HuH-7.5 (cell line): Measurements from ENCODE around the gene ZHX3.

Experiments
- DNase-seq: peaks from one replicate; pipeline ENCODE4 v3.0.0; 2011; ENCODE audit warnings: low spot score

ZHX3 gene

GRCh38 chr20:41317546-41318270 is at the start of gene ZHX3:
Gene ZHX3, minus strand, starts transcription at chr20:41317731. Its CDS starts 112,815 bp downstream, at chr20:41204916.
- DNase-seq, result peak; percentile 98

- DNase-seq, result no peak
These were observed 49.8 kb upstream of the ZHX3 start for GRCh38 chr20:41367393-41367695.

GRCh38 chr20:41366546-41367392 is 49.2 kb upstream of the ZHX3 start, which contains the start of gene EMILIN3:
Gene EMILIN3, minus strand, starts transcription at chr20:41366818. Its CDS starts 184 bp downstream, at chr20:41366634.
- DNase-seq, result no peak

- DNase-seq, result no peak
These were observed 48.4 kb upstream of the ZHX3 start for GRCh38 chr20:41365777-41366545.

GRCh38 chr20:41364967-41365765 is 47.6 kb upstream of the ZHX3 start:
- no peak for DNase-seq

- no peak for DNase-seq
These were observed 46.8 kb upstream of the ZHX3 start for GRCh38 chr20:41364236-41364855.

- DNase-seq, result no peak
These were observed 46.1 kb upstream of the ZHX3 start for GRCh38 chr20:41363601-41364000.

GRCh38 chr20:41362748-41363140 is 45.2 kb upstream of the ZHX3 start:
- DNase-seq, result no peak

GRCh38 chr20:41361757-41362747 is 44.5 kb upstream of the ZHX3 start:
- no peak for DNase-seq

- no peak for DNase-seq
These were observed 43.6 kb upstream of the ZHX3 start for GRCh38 chr20:41360831-41361756.

- no peak for DNase-seq
These were observed 42.0 kb upstream of the ZHX3 start for GRCh38 chr20:41359541-41360011.

GRCh38 chr20:41358717-41359116 is 41.2 kb upstream of the ZHX3 start:
- no peak for DNase-seq

- no peak for DNase-seq
These were observed 40.7 kb upstream of the ZHX3 start for GRCh38 chr20:41358230-41358629.

- DNase-seq, result no peak
These were observed 40.1 kb upstream of the ZHX3 start for GRCh38 chr20:41357424-41358163.

- no peak for DNase-seq
These were observed 39.4 kb upstream of the ZHX3 start for GRCh38 chr20:41356951-41357350.

GRCh38 chr20:41355598-41356203 is 38.2 kb upstream of the ZHX3 start:
- DNase-seq, result no peak

- no peak for DNase-seq
These were observed 37.7 kb upstream of the ZHX3 start for GRCh38 chr20:41355192-41355591.

GRCh38 chr20:41353530-41353929 is 36.0 kb upstream of the ZHX3 start:
- DNase-seq, result no peak
